Measurements from ENCODE around the gene ARAP1. TPM values are rescaled to one million over a fixed set of nuclear protein-coding genes. Genes with fewer than 3 reads are reported as not detected.

ARAP1 gene
- total and polyA plus RNA-seq, 7 experiments from 2014 or later, result 30.4 to 317 (median 132) TPM

- no peaks in the 10 kb centered on the region for H3K9me3 Mint-ChIP-seq
- peaks cover 0 to 18% (median 9%) of the 10 kb centered on the region in 5 donors for H3K27me3 Mint-ChIP-seq
- ATAC-seq (no peak), DNase-seq (no peak)
- Histone ChIP-seq H3K4me1 (ENCODE audit: control insufficient read depth in 2 of 2, insufficient read depth in 2 of 2, low read length in 2 of 2) (no peaks in the 10 kb centered on the region), H3K4me3 (ENCODE audit: low read length) (no peak overlapping the region), H3K27me3 (ENCODE audit: control insufficient read depth in 2 of 2, insufficient read depth in 2 of 2, low read length in 2 of 2) (no peaks in the 10 kb centered on the region), H3K27ac (ENCODE audit: low read depth, low read length) (no peak overlapping the region), H3K9me3 (ENCODE audit: control insufficient read depth in 2 of 3, low read length in 3 of 3) (no peaks in the 10 kb centered on the region), H3K36me3 (ENCODE audit: control insufficient read depth in 2 of 3, insufficient read depth in 3 of 3, low read length in 3 of 3) (no peaks in the 10 kb centered on the region)
- no peaks in the 10 kb centered on the region for H3K4me1 Mint-ChIP-seq
- H3K36me3 Mint-ChIP-seq, result no peaks in the 10 kb centered on the region
- H3K4me3 Mint-ChIP-seq, result no peak overlapping the region
- no peak overlapping the region for H3K27ac Mint-ChIP-seq
- ChIA-PET CTCF (interaction anchor here (0.8 to 1.1 kb wide), 2 partner anchors 47 to 164 kb away, joined by 3 to 4 read pairs; no protein-coding TSS in a partner anchor), POLR2A (interaction anchor here (0.5 kb wide), 1 partner anchor 164 kb away, joined by 4 read pairs; no protein-coding TSS in a partner anchor)
- intact Hi-C loops (cut with micrococcal nuclease), result no loop called here
These were observed 116.8 kb downstream of the ARAP1 start for GRCh38 chr11:72635309-72635915.

Small RNA genes within 50 kb of the gene (microRNA-seq; reads per million reads assigned to microRNA genes)
- not detected for gene MIR4692 (ENCODE audit: borderline microRNAs expressed)

Other genes starting within 250 kb of the ARAP1 start
- 1 to 10 TPM in 4 of 5 experiments, under 1 TPM in 1; 0.97 to 9.0 (median 1.7) TPM for gene PDE2A, start 78.0 kb downstream of the ARAP1 start, total RNA-seq
- gene PDE2A, start 78.0 kb downstream of the ARAP1 start, polyA plus RNA-seq, result not detected
- gene STARD10, start 41.6 kb upstream of the ARAP1 start, total RNA-seq, result 10 to 100 TPM; 10.9 to 26.1 (median 16.4) TPM
- 10 to 100 TPM; 18.4 to 20.0 TPM for gene STARD10, start 41.6 kb upstream of the ARAP1 start, polyA plus RNA-seq
- gene ATG16L2, start 62.0 kb upstream of the ARAP1 start, total RNA-seq, result 100 to 1,000 TPM in 4 of 5 experiments, 10 to 100 TPM in 1; 99.5 to 199 (median 166) TPM
- 10 to 100 TPM; 12.8 to 19.9 TPM for gene ATG16L2, start 62.0 kb upstream of the ARAP1 start, polyA plus RNA-seq